GM12878 (cell line): Measurements from ENCODE around the gene AVL9. TPM values are rescaled to one million over a fixed set of nuclear protein-coding genes. Genes with fewer than 3 reads are reported as not detected.

Experiments used
- ATAC-seq: fragments of 200-7000 bp; cut with Tn5 transposase; 3 replicates; pipeline ENCODE4 v1.9.1; 2020; ENCODE audit warnings: mild to moderate bottlenecking, moderate library complexity
- BruUV-seq: library from RNA; stranded (reverse); fragments of 400-500 nt; replicated peaks from 2 replicates; lab custom pipeline; 2021; lab: Mats Ljungman, UMichigan
- CTCF ChIA-PET: fragments of 300-600 bp; sonication (Branson Sonifier 250); formaldehyde crosslinking; extraction: SDS; loops from one replicate; lab custom pipeline; 2021; ENCODE audit warnings: inconsistent platforms; lab: Yijun Ruan, JAX
- POLR2A ChIA-PET: fragments of 350-600 bp; formaldehyde crosslinking; extraction: SDS; loops from one replicate; lab custom pipeline; 2021; ENCODE audit warnings: inconsistent platforms; lab: Charles Lee
- RAD21 ChIA-PET: fragments of 300-600 bp; sonication (Branson Sonifier 250); formaldehyde crosslinking; loops from one replicate; lab custom pipeline; 2023; ENCODE audit warnings: antibody characterized with exemption; ENCODE audit not compliant: unreplicated experiment; lab: Charles Lee
- SMC1A ChIA-PET: fragments of 300-600 bp; sonication (Branson Sonifier 250); formaldehyde crosslinking; loops from one replicate; lab custom pipeline; 2023; ENCODE audit not compliant: unreplicated experiment, uncharacterized antibody; lab: Charles Lee
- DNase-seq: peaks from one replicate; pipeline ENCODE4 v3.0.0-alpha.2; 2011; ENCODE audit warnings: low read depth, low spot score
- FAIRE-seq: peaks from 3 replicates; lab custom pipeline; 2011; peaks lifted over from hg19 to GRCh38; lab: Jason Lieb, UNC
- H2AFZ ChIP-seq: 2 replicates; pipeline ENCODE4 v1.6.0; 2011; ENCODE audit warnings: low read depth, low read length, control low read depth; ENCODE audit not compliant: control insufficient read depth
- H3K27ac ChIP-seq: 2 replicates; pipeline ENCODE4 v1.5.1; 2011; ENCODE audit warnings: control low read depth; ENCODE audit not compliant: control insufficient read depth, insufficient read depth
- H3K27me3 ChIP-seq, 2 experiments: replicated peaks in 1 of 2; 2 replicates each; pipeline versions ENCODE4 v1.6.0 to v1.6.1; 2011; ENCODE audit warnings: low read length in 1 of 2; ENCODE audit not compliant: control insufficient read depth in 2 of 2, insufficient read depth in 2 of 2
- H3K36me3 ChIP-seq, 2 experiments: 2 replicates each; pipeline ENCODE4 v1.5.1; 2011; ENCODE audit warnings: low read length in 1 of 2; ENCODE audit not compliant: control insufficient read depth in 2 of 2, insufficient read depth in 2 of 2
- H3K4me1 ChIP-seq: 2 replicates; pipeline ENCODE4 v1.6.1; 2011; ENCODE audit warnings: mild to moderate bottlenecking, low read length, moderate library complexity, mixed read lengths; ENCODE audit not compliant: control insufficient read depth, insufficient read depth
- H3K4me2 ChIP-seq: 2 replicates; pipeline ENCODE4 v1.6.0; 2011; ENCODE audit warnings: control low read depth; ENCODE audit not compliant: control insufficient read depth, insufficient read depth
- H3K4me3 ChIP-seq: fragments of 200-600 bp; sonication (generic); 2 replicates; pipeline ENCODE4 v1.5.1; 2016
- H3K79me2 ChIP-seq: 2 replicates; pipeline ENCODE4 v1.6.0; 2011; ENCODE audit warnings: low read length; ENCODE audit not compliant: control insufficient read depth, insufficient read depth
- H3K9ac ChIP-seq: 2 replicates; pipeline ENCODE4 v1.8.0; 2011; ENCODE audit warnings: low read length, control low read depth, mixed read lengths; ENCODE audit not compliant: control insufficient read depth, insufficient read depth
- H3K9me3 ChIP-seq: replicated peaks from 3 replicates; pipeline ENCODE4 v1.5.1; 2011; ENCODE audit warnings: mild to moderate bottlenecking, low read length; ENCODE audit not compliant: control insufficient read depth, insufficient read depth
- H4K20me1 ChIP-seq: 2 replicates; pipeline ENCODE4 v1.6.0; 2011; ENCODE audit not compliant: control insufficient read depth, insufficient read depth
- BMI1 ChIP-seq: fragments of 450-650 bp; IDR thresholded peaks from 2 replicates; pipeline ENCODE4 v1.6.1; 2016; ENCODE audit warnings: mild to moderate bottlenecking, moderate library complexity, borderline replicate concordance
- CBFB ChIP-seq: IDR thresholded peaks from 2 replicates; pipeline ENCODE4 v1.6.1; 2016; ENCODE audit warnings: antibody characterized with exemption, low read depth
- HCFC1 ChIP-seq: fragments of 150-350 bp; IDR thresholded peaks from 2 replicates; pipeline ENCODE4 v1.6.1; 2014; ENCODE audit warnings: low read length
- JUND ChIP-seq: IDR thresholded peaks from 2 replicates; pipeline ENCODE4 v1.6.1; 2012; ENCODE audit warnings: low read depth, mild to moderate bottlenecking, low read length, improper control_type of control experiment, moderate library complexity
- MLLT1 ChIP-seq: fragments of 450-650 bp; IDR thresholded peaks from 2 replicates; pipeline ENCODE4 v1.6.1; 2016; ENCODE audit warnings: mild to moderate bottlenecking
- NRF1 ChIP-seq: conservative IDR thresholded peaks from 2 replicates; pipeline ENCODE4 v1.6.1; 2011; ENCODE audit warnings: mild to moderate bottlenecking, low read depth, low read length, improper control_type of control experiment
- PRDM15 ChIP-seq: fragments of 450-650 bp; formaldehyde crosslinking; IDR thresholded peaks from 2 replicates; pipeline ENCODE4 v1.4.0; 2020; ENCODE audit warnings: mild to moderate bottlenecking, moderate library complexity
- RCOR1 ChIP-seq: conservative IDR thresholded peaks from 2 replicates; pipeline ENCODE4 v1.6.1; 2012; ENCODE audit warnings: low read depth, low read length, improper control_type of control experiment
- SKIL ChIP-seq: fragments of 450-650 bp; IDR thresholded peaks from 2 replicates; pipeline ENCODE4 v1.6.1; 2017; ENCODE audit warnings: mild to moderate bottlenecking, low read depth, inconsistent platforms; ENCODE audit not compliant: poor library complexity, severe bottlenecking
- ZNF217 ChIP-seq: fragments of 450-650 bp; IDR thresholded peaks from 2 replicates; pipeline ENCODE4 v1.6.1; 2017; ENCODE audit warnings: antibody characterized with exemption, mild to moderate bottlenecking
- ZNF274 ChIP-seq: IDR thresholded peaks from one replicate; pipeline ENCODE4 v1.8.0; 2011; ENCODE audit not compliant: insufficient read length, insufficient read depth
- ZZZ3 ChIP-seq: IDR thresholded peaks from 2 replicates; pipeline ENCODE4 v1.6.1; 2011; ENCODE audit warnings: low read depth; ENCODE audit not compliant: control insufficient read depth, insufficient read length
- WGBS: methylation state at CpG from one replicate; pipeline ENCODE4 v1.1.6; 2016; ENCODE audit warnings: low lambda C conversion rate; ENCODE audit not compliant: insufficient replicate concordance, insufficient coverage; ENCODE audit errors: missing lambda C conversion rate; 5-methylcytosine and 5-hydroxymethylcytosine counted together
- in situ Hi-C: fragments of 300-500 bp; cut with MboI; formaldehyde crosslinking; loops from 9 replicates; pipeline ENCODE4 v1.14.3; 2018; ENCODE audit warnings: mixed read lengths
- intact Hi-C: fragments of 100-400 bp; cut with micrococcal nuclease; formaldehyde crosslinking; loops from one replicate; pipeline ENCODE4 v1.14.2; 2022; ENCODE audit not compliant: unreplicated experiment
- polyA plus RNA-seq, 11 experiments: library from polyadenylated mRNA; depleted of rRNA in 4 of 11; unstranded in 6 of 11; stranded (reverse) in 5 of 11; fragments of >200 nt; fragmentation: Nextera tagmentation in 4 of 11; fragmentation: Illumina TruSeq in 1 of 11; extraction: Ambion mirVana in 4 of 11; extraction: Trizol in 1 of 11; gene quantifications; 1 replicate in 1 of 11; 2 replicates in 10 of 11; pipeline versions ENCODE4 v1.2.1 to v1.2.3, GENCODE V29; 2011 to 2016; ENCODE audit warnings: inconsistent platforms in 2 of 11, missing spikeins in 2 of 11, low read depth in 1 of 11
- total RNA-seq, 4 experiments: library from RNA; depleted of rRNA in 3 of 4; stranded (reverse); fragments of >200 nt in 3 of 4; fragmentation: Illumina TruSeq in 1 of 4; extraction: Trizol in 1 of 4; gene quantifications; 2 replicates each; pipeline versions ENCODE4 v1.2.1 to v1.2.3, GENCODE V29; 2013 to 2021
- TF ChIP-seq, protein P1 (sequence below), 3 experiments: IDR thresholded peaks in 2 of 3; conservative IDR thresholded peaks in 1 of 3; 2 replicates each; pipeline ENCODE4 v1.5.1; 2011; ENCODE audit warnings: low read depth in 3 of 3, low read length in 3 of 3, mild to moderate bottlenecking in 3 of 3, control low read depth in 2 of 3, moderate library complexity in 2 of 3, inconsistent platforms in 1 of 3, mixed read lengths in 1 of 3; ENCODE audit not compliant: control insufficient read depth in 2 of 3, insufficient read depth in 1 of 3; ENCODE audit errors: extremely low read depth in 1 of 3
- TF ChIP-seq, protein P2 (sequence below): IDR thresholded peaks from 2 replicates; pipeline ENCODE4 v1.6.1; 2012; ENCODE audit warnings: low read depth, low read length, improper control_type of control experiment

Gene AVL9
- total and polyA plus RNA-seq, 10 of the 15 experiments (the other 5 are each of a cell fraction or from before 2014, with no cell fraction given), result 4.5 to 41.6 (median 20.1) TPM

- CTCF ChIA-PET, result interaction anchor here (1.2 kb wide), 1 partner anchor 31 kb away, joined by 3 read pairs; no protein-coding TSS in a partner anchor
- H3K9ac ChIP-seq, result no peak overlapping the region
- no TSS peak for BruUV-seq
- TF ChIP-seq BMI1 (no peak), NRF1 (no peak), CBFB (no peak), PRDM15 (no peak), MLLT1 (no peak), ZNF217 (no peak), HCFC1 (no peak), ZZZ3 (no peak), SKIL (no peak), ZNF274 (no peak), JUND (no peak), RCOR1 (no peak)
- TF ChIP-seq, protein P1, sequence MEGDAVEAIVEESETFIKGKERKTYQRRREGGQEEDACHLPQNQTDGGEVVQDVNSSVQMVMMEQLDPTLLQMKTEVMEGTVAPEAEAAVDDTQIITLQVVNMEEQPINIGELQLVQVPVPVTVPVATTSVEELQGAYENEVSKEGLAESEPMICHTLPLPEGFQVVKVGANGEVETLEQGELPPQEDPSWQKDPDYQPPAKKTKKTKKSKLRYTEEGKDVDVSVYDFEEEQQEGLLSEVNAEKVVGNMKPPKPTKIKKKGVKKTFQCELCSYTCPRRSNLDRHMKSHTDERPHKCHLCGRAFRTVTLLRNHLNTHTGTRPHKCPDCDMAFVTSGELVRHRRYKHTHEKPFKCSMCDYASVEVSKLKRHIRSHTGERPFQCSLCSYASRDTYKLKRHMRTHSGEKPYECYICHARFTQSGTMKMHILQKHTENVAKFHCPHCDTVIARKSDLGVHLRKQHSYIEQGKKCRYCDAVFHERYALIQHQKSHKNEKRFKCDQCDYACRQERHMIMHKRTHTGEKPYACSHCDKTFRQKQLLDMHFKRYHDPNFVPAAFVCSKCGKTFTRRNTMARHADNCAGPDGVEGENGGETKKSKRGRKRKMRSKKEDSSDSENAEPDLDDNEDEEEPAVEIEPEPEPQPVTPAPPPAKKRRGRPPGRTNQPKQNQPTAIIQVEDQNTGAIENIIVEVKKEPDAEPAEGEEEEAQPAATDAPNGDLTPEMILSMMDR (IDR thresholded peaks at IDR 0.05 in 2 of 3, conservative IDR thresholded peaks at IDR 0.05 in 1 of 3; ENCODE audit: control insufficient read depth in 2 of 3, extremely low read depth in 1 of 3, insufficient read depth in 1 of 3, low read depth in 3 of 3, low read length in 3 of 3), result no peak
- TF ChIP-seq, protein P2, sequence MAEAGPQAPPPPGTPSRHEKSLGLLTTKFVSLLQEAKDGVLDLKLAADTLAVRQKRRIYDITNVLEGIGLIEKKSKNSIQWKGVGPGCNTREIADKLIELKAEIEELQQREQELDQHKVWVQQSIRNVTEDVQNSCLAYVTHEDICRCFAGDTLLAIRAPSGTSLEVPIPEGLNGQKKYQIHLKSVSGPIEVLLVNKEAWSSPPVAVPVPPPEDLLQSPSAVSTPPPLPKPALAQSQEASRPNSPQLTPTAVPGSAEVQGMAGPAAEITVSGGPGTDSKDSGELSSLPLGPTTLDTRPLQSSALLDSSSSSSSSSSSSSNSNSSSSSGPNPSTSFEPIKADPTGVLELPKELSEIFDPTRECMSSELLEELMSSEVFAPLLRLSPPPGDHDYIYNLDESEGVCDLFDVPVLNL, result no peak
These were observed 36.1 kb downstream of the AVL9 start for GRCh38 chr7:32531402-32531801.

More at GRCh38 chr7:32531402-32531801, 36.1 kb downstream of the AVL9 start:
- no peak overlapping the region for H2AFZ ChIP-seq
- H3K4me2 ChIP-seq, result no peak overlapping the region
- no peaks in the 10 kb centered on the region; a peak in 1 of 4 replicates for H3K36me3 ChIP-seq
- no peak for FAIRE-seq
- DNase-seq, result no peak
- no peak for ATAC-seq
- H3K27me3 ChIP-seq, result no peaks in the 10 kb centered on the region
- ChIA-PET POLR2A (no interaction called here), RAD21 (interaction anchor here (1.8 kb wide), 1 partner anchor 36 kb away, joined by 3 read pairs; the partner anchor contains the start of gene AVL9), SMC1A (no interaction called here)
- H3K27ac ChIP-seq, result no peak overlapping the region
- intact Hi-C loops (no loop called here), in situ Hi-C loops (no loop called here)
- no peaks in the 10 kb centered on the region for H4K20me1 ChIP-seq
- H3K4me1 ChIP-seq, result no peaks in the 10 kb centered on the region
- H3K4me3 ChIP-seq, result no peak overlapping the region
- no peaks in the 10 kb centered on the region; the same call in 2 of the 3 replicates for H3K9me3 ChIP-seq
- H3K79me2 ChIP-seq, result no peaks in the 10 kb centered on the region
- WGBS, result 94% methylated on average over 13 of the region's 13 CpGs
